Raji (cell line): ENCODE measurements around the gene OR10G3.

Experiments used
- POLR2A ChIP-seq: IDR thresholded peaks from 2 replicates; pipeline ENCODE4 v1.6.1; 2011; ENCODE audit warnings: low read depth, low read length, control low read depth; ENCODE audit not compliant: insufficient read depth

The OR10G3 gene, protein sequence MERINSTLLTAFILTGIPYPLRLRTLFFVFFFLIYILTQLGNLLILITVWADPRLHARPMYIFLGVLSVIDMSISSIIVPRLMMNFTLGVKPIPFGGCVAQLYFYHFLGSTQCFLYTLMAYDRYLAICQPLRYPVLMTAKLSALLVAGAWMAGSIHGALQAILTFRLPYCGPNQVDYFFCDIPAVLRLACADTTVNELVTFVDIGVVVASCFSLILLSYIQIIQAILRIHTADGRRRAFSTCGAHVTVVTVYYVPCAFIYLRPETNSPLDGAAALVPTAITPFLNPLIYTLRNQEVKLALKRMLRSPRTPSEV

DNA sequence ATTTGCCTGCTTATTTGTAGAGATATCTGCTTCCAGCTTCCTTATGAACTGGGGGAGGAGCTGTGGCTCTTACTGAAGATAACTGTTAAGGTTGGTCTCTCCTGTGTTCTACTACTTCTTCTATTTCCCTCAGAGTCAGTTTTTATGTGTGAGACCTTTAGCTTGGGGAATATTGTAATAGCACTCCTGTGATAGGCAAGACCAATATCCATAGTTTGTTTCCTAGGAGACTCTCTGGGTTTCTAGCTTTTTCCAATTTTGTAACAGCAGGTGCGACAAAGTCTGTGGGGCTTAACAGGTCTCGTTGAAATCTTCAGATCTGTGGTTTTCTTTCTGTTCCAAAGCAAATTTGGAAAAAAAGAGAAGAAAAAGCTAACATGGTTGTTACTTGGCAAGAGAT, at the start of gene OR10G3:
Gene OR10G3, minus strand, starts transcription at position 101 of the 400 bp plus-strand sequence. CDS start 9,332 bp downstream, outside the sequence.
- no peak for TF ChIP-seq POLR2A

DNA sequence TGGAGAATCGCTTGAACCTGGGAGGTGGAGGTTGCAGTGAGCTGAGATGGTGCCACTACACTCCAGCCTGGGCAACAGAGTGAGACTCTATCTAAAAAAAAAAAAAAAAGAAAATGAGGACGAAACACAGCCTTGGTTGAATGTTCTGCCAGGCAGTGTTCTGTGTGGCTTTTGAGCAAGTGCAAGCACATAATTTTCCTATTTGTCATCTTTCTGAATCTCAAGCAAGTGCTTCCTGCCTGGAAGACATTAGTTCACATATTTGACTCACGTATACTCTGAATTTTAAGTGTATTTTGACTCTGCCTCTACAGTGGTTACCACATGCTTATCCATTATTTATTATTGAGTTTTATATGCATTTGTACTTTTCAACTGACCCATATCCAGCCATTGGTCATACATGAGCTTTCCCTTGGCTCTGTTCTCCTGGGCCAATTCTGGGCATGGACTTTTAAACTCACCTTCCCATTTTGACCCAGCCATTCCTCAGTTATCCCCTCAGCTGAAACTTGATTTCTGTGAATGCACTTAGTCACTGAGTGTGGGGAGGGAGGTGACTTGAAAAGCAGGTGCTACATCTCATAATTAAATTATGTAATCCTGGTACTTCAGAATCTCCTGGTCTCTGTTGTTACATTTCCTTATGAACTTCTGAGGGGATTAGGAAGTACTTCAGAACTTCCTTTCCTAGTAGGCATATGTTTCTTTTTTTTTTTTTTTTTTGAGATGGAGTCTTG, 46.8 kb upstream of the OR10G3 start:
- TF ChIP-seq POLR2A = no peak

DNA sequence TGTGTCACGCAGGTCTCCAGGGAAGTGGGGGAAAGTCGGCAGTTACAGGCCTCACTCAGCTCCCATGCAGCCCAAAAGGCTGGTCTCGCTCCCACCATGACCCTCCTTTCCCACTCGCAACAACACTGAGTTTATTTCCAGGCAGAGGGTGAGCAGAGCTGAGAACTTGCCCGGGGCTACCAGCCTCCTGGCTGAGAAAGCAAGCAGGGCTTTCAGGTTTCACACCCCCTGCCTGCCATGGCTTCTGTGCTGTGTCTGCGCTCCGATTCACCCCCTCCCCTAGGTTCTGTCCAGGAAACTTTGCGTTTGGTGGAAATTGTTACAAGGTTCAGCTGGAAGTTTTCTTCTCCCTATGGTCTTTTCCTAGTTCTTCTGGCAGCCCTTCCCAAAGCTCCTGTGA, 37.7 kb upstream of the OR10G3 start:
- TF ChIP-seq POLR2A = no peak

DNA sequence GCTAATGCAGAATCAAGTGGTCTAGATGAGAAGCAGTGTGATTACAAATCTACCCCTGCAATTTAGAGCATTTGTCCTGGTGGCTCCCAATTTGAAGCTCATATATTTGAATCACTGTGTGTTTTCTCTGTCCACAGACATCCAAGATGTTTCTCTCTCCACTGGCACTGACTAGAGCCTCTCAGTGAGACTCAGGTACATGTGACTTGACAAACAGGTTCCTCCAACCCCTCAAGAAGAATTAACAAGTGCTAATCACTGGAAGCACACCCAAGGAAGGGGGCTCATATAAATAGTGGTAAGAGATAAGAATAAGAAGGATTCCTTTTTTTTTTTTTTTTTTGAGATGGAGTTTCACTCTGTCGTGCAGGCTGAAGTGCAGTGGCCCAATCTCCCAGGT, 34.4 kb upstream of the OR10G3 start:
- TF ChIP-seq POLR2A = no peak

DNA sequence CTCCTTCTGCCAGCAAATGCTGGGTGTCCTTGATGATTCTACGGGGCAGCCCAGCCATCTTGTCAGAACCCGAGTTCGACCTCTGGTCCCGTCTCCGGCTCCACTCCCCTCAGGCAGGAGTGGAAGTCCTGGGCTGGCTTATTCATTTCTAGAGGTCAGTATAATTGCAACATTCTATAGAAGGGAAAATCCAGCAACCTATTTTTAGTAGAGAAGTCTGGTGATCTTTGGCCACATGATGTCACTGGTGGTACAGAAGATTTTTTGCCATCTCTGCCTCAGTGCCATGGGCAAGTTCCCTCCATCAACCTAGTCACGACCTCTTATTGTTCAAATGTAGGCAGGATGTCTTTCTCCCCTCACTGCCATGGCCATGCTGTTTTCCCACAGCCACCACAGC, 32.4 kb upstream of the OR10G3 start:
- no peak for TF ChIP-seq POLR2A

DNA sequence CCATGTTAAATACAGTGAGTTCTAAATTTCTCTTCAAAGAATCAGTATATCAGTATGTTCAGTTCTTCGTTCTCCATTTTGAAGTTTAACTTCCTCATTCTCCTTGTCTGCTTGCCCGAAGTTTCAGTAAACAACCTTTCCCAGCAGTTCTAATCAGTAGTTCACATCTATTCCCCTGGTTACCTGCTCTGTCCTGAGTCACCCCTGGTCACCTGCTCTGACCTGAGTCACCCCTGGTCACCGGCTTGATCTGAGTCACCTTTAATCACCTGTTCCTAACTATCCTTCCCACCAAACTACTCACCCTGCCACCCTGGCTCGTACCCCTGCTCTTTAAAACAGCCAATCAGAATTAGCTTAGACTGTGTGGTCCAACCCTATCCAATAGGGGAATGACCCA, 9.4 kb upstream of the OR10G3 start:
- no peak for TF ChIP-seq POLR2A

DNA sequence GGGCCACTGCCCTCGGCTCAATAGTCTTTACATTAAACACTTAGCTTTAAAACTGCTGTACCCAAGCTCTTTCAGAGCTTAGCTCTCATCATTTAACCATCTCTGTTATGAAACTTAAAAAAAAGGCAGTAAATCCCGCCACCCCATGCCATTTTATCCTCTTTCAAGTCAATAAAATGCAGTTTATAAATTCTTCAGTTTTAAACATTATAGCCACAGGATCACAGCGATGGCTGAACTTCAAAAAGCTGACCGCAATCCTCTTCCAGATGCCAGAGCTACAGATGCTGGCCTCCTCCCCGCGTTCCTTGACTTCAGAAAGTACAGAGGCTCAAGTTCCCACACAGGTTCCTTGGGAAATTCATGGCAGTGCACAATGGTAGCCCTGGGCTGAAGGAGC, 4.2 kb downstream of the OR10G3 start:
- TF ChIP-seq POLR2A = no peak

DNA sequence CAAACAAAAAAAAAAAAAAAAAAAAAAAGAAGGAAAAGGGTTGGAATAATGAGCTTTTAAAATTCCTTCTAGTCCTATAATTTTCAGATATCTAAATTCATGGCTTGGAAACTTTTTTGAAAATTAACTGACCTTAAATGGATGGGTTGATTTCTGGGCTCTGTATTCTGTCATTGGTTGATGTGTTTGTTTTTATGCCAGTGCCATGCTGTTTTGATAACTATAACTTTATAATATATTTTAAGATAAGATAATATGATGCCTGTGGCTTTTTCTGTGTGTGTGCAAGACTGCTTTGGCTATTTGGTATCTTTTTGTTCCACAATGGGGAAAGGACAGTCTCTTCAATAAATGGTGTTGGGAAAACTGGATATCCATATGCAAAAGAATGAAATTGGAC, 7.3 kb downstream of the OR10G3 start:
- no peak for TF ChIP-seq POLR2A

DNA sequence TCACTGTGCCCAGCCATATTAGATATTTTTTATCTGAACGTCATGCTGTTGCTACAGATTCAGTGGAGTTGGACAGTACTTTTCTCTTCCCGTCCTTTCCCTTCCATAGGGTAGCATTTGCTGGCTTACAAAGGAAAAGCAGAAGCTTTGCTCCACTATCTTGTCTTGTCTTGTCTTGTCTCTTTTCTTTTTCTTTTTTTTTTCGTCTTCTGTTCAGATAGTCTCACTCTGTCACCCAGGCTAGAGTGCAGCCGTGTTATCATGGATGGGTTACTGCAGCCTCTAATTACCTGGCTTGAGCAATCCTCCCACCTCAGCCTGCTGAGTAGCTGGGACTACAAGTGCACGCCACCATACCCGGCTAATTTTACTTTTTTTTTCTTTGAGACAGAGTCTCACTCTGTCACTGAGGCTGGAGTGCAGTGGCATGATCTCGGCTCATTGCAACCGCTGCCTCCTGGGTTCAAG, 21.1 kb downstream of the OR10G3 start:
- no peak for TF ChIP-seq POLR2A

DNA sequence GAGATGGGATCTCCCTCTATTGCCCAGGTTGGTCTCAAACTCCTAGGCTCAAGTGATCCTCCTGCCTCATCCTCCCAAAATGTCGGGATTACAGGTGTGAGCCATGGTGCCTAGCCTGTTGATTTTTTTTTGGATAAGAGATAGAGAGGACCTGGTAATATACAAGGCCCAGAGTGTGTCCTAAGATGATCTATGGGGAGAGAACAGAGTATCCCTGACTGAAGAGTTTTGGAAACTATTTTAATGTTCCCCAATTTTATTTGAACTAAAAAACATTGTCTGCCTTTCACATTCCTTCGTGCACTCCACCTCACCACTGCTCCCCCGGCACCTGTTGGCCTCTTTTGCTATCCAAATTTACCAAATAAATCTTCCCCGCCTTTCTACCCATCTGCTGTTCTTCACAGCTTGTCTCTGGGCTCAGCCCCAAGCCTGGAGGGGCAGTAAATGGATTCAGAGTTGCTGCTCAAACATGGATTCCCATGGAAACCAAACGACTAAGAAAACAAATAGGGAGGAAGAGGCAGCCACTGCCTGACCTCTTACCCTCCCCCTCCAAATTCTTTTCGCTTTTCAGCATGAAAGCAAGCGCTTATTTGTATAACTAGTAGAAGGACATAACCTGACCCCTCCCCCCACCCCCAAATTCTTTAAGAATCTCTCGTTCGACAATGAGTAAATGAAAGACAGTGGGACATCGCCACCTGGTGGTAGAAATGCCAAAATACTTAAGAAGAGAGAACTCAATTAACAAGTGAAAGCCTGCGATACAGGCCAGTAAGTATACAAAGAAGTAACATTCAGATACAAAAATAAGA, 22.6 kb downstream of the OR10G3 start:
- no peak for TF ChIP-seq POLR2A

DNA sequence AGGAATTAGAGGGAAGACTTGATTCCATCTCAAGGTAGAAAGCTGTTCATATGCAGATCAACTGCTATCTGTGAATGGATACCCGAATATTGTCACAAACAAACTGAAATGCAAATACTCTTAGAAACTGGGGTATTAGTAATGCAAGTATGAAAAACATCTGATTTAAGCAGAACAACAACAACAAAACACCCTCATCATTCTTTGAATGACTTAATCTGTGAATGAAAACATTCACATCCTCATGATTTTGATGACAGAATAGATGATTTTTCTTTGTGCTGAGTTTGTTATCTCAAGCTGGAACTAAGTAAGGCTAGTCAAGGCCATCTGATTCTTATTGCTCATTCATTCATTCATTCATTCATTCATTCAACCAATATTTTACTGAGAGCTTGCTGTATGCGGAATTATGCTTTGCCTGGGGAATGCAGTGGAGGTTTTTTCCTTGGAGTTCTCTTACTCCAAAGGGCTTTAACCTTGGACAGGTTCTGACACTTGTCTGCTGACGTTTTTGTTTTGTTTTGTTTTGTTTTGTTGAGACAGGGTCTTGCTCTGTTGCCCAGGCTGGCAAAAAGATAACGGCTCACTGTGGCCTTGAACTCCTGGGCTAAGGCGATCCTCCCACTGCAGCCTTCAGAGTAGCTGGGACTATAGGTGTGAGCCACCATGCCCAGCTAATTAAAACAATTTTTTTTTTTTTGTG, 23.3 kb downstream of the OR10G3 start:
- no peak for TF ChIP-seq POLR2A

DNA sequence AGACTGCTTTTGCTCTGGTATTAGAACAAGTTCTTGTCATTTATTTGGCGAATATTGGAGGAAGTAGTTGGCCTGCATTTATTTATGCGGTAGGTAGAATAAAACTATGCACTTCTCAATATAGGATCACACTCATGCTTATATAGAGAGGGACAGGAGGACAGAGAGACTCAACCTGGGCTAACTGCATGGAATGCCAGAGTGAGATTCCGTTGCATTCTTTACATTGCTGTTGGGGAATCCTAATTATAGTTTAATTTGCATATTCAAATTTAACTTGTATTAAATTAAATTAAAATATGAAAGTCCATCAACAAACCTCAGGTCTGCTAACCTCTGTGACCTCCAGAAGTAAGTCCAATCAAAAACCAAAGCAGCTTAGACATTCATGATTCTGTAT, 26.6 kb downstream of the OR10G3 start:
- no peak for TF ChIP-seq POLR2A

DNA sequence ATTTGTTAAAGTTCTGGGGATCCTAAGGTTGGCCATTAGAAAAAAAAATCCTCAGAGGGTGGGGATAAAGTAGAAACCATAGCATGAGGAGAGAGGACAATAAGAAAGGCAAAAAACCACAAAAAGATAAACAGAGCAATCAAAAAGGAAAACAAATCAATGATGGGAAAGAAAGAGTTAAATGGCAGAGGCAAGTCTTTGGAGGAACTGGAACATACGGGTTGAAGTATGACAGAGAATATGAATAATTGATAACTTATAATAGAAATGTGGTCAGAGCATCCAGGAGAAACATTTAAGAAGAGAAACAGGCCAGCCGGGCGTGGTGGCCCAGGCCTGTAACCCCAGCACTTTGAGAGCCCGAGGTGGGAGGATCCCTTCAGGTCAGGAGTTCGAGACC, 35.9 kb downstream of the OR10G3 start:
- no peak for TF ChIP-seq POLR2A

DNA sequence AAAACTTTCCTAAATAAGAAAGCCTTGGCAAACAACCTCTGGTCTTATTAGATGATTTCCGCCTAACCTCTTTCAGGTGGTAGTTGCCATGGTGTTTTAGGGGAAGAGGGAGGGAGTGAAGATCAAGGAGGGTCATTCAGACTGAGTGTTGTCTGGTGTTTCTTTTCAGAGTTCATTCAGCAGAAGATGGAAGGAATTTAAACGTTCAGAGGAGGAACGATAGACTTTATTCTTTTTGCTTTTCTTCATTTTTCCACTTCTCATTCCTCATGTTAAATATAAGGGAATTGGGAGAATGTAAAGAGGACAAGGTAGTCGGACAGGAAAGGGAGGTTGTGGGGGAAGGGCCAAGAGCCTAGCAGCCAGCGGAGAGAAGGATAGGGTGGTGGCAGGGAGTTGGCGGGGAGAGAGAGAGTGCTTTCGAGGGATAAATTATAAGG, 36.3 kb downstream of the OR10G3 start:
- TF ChIP-seq POLR2A = no peak
